ENCODE measurements around the gene COX8C.

DNA sequence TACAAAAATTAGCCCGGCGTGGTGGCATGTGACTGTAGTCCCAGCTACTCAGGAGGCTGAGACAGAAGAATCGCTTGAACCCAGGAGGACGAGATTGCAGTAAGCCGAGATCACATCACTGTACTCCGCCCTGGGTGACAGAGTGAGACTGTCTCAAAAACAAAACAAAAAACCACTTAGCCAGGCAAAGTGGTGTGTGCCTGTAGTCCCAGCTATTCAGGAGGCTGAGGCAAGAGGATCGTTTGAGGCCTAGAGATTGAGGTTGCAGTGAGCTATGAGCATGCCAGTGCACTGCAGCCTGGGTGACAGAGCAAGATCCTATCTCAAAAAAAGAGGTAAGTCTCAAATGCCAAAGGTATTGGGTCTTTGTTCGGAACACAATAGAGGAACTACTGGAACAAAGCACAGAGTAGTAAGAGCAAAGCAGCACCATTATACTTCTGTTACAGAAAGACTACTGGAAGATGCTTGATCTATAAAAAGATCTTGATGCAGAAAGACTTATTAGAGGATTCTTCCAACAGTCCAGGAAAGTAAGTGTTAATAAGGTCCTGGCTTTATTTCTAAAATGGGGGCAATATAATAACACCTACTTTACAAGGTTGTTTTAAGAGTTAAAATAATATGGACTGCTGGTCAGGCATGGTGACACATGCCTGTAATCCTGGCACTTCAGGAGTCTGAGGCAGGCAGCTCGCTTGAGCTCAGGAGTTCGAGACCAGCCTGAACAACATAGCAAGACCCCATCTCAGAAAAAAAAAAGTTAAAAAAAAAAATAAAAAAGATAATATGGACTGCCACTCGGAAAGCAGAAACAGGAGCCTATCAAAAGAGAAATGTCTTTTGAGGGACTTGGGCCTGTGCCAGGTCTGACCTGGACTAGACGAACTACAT, 44.0 kb upstream of the COX8C start:
- TF ChIP-seq POLR2A (IDR thresholded peaks at IDR 0.05): no peak
- TF ChIP-seq CTCF (IDR thresholded peaks at IDR 0.05): no peak

Data from right lobe of liver (tissue), 4 donors.